GM18519 (cell line): ENCODE measurements around the gene ADGRG1.

Experiments used
- ATAC-seq: cut with Tn5 transposase; IDR thresholded peaks from one replicate; pipeline ENCODE4 v1.9.1; 2021; ENCODE audit warnings: mild to moderate bottlenecking, moderate library complexity; ENCODE audit not compliant: unreplicated experiment, low FRiP score

ADGRG1 gene

GRCh38 chr16:57619606-57620334, 8.7 kb upstream of the ADGRG1 start:
- ATAC-seq, result no peak

- no peak for ATAC-seq
Measured at GRCh38 chr16:57620335-57621231, 7.8 kb upstream of the ADGRG1 start.

- no peak for ATAC-seq
Measured at GRCh38 chr16:57621521-57622271, 6.7 kb upstream of the ADGRG1 start.

GRCh38 chr16:57622361-57623250, 5.8 kb upstream of the ADGRG1 start:
- ATAC-seq, result no peak

GRCh38 chr16:57623251-57624043, 5.0 kb upstream of the ADGRG1 start:
- no peak for ATAC-seq

DNA sequence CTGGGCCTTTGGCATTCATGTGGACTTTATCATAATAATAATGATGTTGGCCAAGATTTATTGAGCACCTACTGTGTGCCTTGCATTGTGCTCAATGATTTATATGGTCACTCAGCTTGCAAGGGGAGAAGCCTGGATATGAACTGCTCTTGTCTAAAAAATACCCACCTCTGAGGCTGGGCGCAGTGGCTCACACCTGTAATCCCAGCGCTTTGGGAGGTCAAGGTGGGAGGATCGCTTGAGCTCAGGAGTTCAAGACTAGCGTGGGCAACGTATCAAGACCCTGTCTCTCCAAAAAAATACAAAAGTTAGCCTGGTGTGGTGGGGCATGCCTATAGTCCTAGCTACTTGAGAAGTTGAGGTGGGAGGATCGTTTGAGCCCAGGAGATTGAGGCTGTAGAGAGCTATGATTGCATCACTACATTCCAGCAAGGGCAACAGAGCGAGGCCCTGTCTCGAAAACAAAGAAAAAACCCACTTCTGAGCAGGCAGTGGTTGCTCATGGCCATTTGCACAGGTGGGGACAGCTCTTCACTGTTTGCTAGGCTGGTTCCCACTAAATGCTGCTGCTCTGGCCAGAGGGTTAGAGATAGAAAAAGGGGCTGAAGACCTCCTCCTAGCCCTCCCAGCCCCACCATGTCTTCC, 4.3 kb upstream of the ADGRG1 start:
- ATAC-seq, result no peak

- ATAC-seq, result no peak
Measured at GRCh38 chr16:57624806-57625500, 3.5 kb upstream of the ADGRG1 start.

GRCh38 chr16:57626420-57627170, 1.8 kb upstream of the ADGRG1 start:
- no peak for ATAC-seq

- no peak for ATAC-seq
Measured at GRCh38 chr16:57627184-57627871, 1.1 kb upstream of the ADGRG1 start.

- ATAC-seq, result no peak
Measured at GRCh38 chr16:57628783-57629293, 408 bp downstream of the ADGRG1 start.

DNA sequence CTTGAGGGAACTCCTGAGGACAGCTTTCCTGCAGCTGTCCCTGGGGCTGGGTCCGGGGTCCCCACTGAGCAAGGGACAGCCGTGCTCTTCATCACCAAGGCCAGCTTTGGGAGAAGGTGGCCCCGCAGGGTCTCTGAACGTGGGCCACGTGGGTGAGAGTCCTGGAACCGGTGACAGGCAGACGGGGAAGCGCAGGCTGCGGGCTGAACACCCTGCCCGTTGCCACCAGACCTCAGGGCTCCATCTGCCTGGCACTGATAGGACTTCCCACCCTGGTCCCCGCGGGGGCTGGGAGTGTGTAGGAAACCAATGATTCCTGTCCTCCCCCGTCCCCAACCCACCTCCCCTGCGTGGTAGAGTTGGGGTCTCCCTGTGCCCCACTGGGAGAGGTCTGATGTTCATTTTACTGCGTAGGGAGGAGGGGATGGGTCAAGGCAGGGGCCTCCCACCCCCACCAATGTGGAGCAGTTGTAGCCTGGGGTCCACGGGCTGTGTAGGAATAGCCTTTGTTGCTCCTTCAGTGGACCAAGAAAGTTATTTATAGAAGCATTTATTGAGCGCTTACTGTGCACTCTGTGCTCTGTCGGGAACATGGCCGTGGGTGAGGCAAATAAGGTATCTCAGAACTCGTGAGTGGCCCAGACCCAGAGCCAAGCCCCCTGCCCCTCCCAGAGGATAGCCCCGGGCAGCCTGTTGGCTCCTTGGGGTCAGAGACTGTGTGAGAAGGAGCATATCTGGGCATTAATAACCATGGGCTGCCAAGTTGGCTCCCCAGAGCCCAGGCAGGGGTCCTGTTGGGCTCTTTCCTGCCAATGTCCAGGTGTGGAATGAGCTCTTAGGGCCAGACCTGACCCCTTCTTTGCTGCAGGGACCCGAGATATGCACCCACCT, 1.3 kb downstream of the ADGRG1 start:
- no peak for ATAC-seq

DNA sequence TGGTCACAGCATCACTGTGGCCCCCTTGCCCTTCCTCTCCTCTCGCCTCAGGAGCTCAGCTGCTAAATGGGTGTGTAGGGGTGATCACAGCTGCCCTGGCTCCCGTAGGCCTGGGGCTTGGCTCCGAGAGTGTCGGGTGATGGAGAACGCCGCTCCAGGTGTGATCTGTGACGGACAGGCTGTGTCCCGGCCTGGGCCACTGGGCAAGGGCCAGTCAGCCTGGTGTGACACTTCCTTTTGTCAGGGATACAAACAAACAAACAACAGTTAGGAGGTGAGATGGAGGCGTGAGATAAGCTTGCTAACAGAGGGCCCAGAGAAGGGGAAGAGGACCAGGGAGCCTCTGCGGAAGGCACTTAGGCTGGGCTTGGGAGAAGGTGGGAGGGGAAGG, 2.0 kb downstream of the ADGRG1 start:
- ATAC-seq, result no peak

GRCh38 chr16:57630931-57631845, 2.8 kb downstream of the ADGRG1 start:
- ATAC-seq, result no peak

DNA sequence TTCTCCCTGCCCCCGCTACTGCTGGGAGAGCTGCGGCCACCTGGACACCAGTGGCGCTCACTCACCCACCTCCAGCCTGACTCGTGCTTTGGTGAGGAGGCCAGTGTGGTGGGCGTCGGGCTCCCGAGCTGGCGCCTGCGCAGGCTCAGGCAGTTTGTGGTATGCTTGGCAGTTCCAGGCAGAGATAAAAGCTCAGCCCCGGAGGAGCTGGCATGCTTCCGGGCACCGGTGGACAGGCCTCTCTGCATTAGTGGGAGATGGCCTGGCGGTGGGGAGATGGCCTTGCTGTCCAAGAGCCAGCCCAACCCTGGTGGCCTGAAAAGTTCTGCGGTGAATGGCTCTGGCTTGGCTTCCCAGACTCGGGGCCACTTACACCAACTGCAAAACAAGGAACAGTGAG, 4.1 kb downstream of the ADGRG1 start:
- ATAC-seq, result no peak
